Liver (tissue), 9 donors: ENCODE results near the gene PRRG4. TPM values are rescaled to one million over a fixed set of nuclear protein-coding genes. Genes with fewer than 3 reads are reported as not detected.

Experiments
- DNase-seq: peaks from one replicate; pipeline ENCODE4 v3.0.0-alpha.2; 2017; ENCODE audit warnings: low spot score
- H3K27ac ChIP-seq, 2 donors: one replicate each; pipeline ENCODE4 v1.7.0; 2013; ENCODE audit warnings: inconsistent platforms in 2 of 2, low read length in 2 of 2, control low read depth in 1 of 2, low read depth in 1 of 2, mild to moderate bottlenecking in 1 of 2
- H3K27me3 ChIP-seq, 4 donors: one replicate each; pipeline versions ENCODE4 v1.6.1 to v1.7.0; 2013; ENCODE audit warnings: low read length in 3 of 4, inconsistent platforms in 1 of 4, mild to moderate bottlenecking in 1 of 4, moderate library complexity in 1 of 4; ENCODE audit not compliant: control insufficient read depth in 4 of 4, insufficient read depth in 4 of 4
- H3K36me3 ChIP-seq, 4 donors: one replicate each; pipeline versions ENCODE4 v1.6.1 to v1.7.0; 2013; ENCODE audit warnings: low read length in 3 of 4, mild to moderate bottlenecking in 3 of 4, low read depth in 1 of 4, moderate library complexity in 1 of 4; ENCODE audit not compliant: control insufficient read depth in 4 of 4, insufficient read depth in 3 of 4
- H3K4me1 ChIP-seq, 4 donors: one replicate each; pipeline versions ENCODE4 v1.6.1 to v1.7.0; 2013; ENCODE audit warnings: low read length in 3 of 4, mild to moderate bottlenecking in 3 of 4, moderate library complexity in 1 of 4; ENCODE audit not compliant: control insufficient read depth in 4 of 4, insufficient read depth in 4 of 4
- H3K4me3 ChIP-seq, 3 donors: one replicate each; pipeline versions ENCODE4 v1.6.1 to v1.7.0; 2013; ENCODE audit warnings: low read length in 3 of 3, control low read depth in 1 of 3, low read depth in 1 of 3, mild to moderate bottlenecking in 1 of 3
- H3K9ac ChIP-seq, 2 donors: one replicate each; pipeline ENCODE4 v1.7.0; 2013; ENCODE audit warnings: low read length in 2 of 2, mild to moderate bottlenecking in 2 of 2, moderate library complexity in 2 of 2, control low read depth in 1 of 2, low read depth in 1 of 2
- H3K9me3 ChIP-seq, 4 donors: one replicate each; pipeline versions ENCODE4 v1.6.1 to v1.7.0; 2013; ENCODE audit warnings: low read length in 3 of 4; ENCODE audit not compliant: control insufficient read depth in 4 of 4
- FOXA1 ChIP-seq: IDR thresholded peaks from 2 replicates; pipeline ENCODE4 v1.6.1; 2016; ENCODE audit warnings: antibody characterized with exemption
- FOXA2 ChIP-seq: IDR thresholded peaks from 2 replicates; pipeline ENCODE4 v1.6.1; 2016; ENCODE audit warnings: antibody characterized with exemption
- HNF4A ChIP-seq, 2 donors: conservative IDR thresholded peaks; 2 replicates each; pipeline ENCODE4 v1.6.1; 2016; ENCODE audit warnings: antibody characterized with exemption in 2 of 2, mild to moderate bottlenecking in 2 of 2
- HNF4G ChIP-seq: IDR thresholded peaks from 2 replicates; pipeline ENCODE4 v1.6.1; 2016; ENCODE audit warnings: antibody characterized with exemption
- JUND ChIP-seq, 2 donors: IDR thresholded peaks; 2 replicates each; pipeline ENCODE4 v1.6.1; 2016; ENCODE audit warnings: antibody characterized with exemption in 2 of 2
- MAX ChIP-seq: IDR thresholded peaks from 2 replicates; pipeline ENCODE4 v1.6.1; 2016; ENCODE audit warnings: antibody characterized with exemption
- NR2F2 ChIP-seq: IDR thresholded peaks from 2 replicates; pipeline ENCODE4 v1.6.1; 2016; ENCODE audit warnings: antibody characterized with exemption
- RXRA ChIP-seq, 2 donors: IDR thresholded peaks; 2 replicates each; pipeline ENCODE4 v1.6.1; 2017 to 2018; ENCODE audit warnings: antibody characterized with exemption in 2 of 2, mild to moderate bottlenecking in 1 of 2
- TAF1 ChIP-seq: conservative IDR thresholded peaks from 2 replicates; pipeline ENCODE4 v1.6.1; 2016; ENCODE audit warnings: antibody characterized with exemption, mild to moderate bottlenecking
- YY1 ChIP-seq: IDR thresholded peaks from 2 replicates; pipeline ENCODE4 v1.6.1; 2016; ENCODE audit warnings: antibody characterized with exemption, mild to moderate bottlenecking
- ZBTB33 ChIP-seq: IDR thresholded peaks from 2 replicates; pipeline ENCODE4 v1.6.1; 2016; ENCODE audit warnings: antibody characterized with exemption
- WGBS: extraction: QIAGEN DNeasy Blood & Tissue Kit; methylation state at CpG from one replicate; pipeline ENCODE4 v1.1.7; 2013; 5-methylcytosine and 5-hydroxymethylcytosine counted together
- polyA plus RNA-seq, 2 donors: library from polyadenylated mRNA; stranded (reverse) in 1 of 2; unstranded in 1 of 2; fragments of 200-250 nt in 1 of 2; fragments of >200 nt in 1 of 2; fragmentation: Nextera tagmentation in 1 of 2; extraction: Ambion mirVana in 1 of 2; gene quantifications; one replicate each; pipeline versions ENCODE4 v1.2.1 to v1.2.3, GENCODE V29; 2013 to 2015
- total RNA-seq, 2 donors: library from RNA; depleted of rRNA; stranded (reverse); fragments of >200 nt; gene quantifications; one replicate each; pipeline ENCODE4 v1.2.3, GENCODE V29; 2014
- TF ChIP-seq, protein P1 (sequence below): IDR thresholded peaks from 2 replicates; pipeline ENCODE4 v1.6.1; 2016; ENCODE audit warnings: antibody characterized with exemption, mild to moderate bottlenecking
- donor health status: healthy.
- donor health status: healthy.
- donor health status: healthy.
- donor health status: healthy.
- donor health status: healthy.

Gene PRRG4
- total and polyA plus RNA-seq, 4 donors = 3.4 to 12.0 (median 5.9) TPM

DNA sequence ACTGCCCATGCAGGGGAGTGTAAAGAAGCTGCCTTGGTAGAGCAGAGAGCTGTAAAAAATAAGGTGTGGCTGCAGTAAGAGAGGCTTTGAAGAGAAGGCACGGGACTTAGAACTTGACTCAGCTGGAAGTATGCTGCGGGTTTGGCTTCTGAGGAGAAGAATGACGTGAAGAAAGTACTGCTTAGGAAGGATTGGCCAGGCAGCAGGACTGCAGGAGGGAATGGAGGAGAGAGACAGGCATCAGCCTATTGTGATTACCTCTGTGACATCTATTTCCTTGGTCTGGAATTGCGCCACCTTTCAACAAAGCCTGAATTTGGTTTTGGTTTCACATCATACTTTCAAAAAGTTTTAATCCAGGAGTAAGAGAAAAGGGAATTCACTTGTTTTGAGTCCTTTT is 22.5 kb downstream of the PRRG4 start:
- H3K4me3 ChIP-seq = no peak overlapping the region
- peaks cover 0 to 6% (median 4%) of the 10 kb centered on the region in 4 donors for H3K4me1 ChIP-seq
- WGBS = 77% methylated on average over 4 of the region's 4 CpGs
- TF ChIP-seq RXRA (IDR thresholded peaks at IDR 0.05) (no peak), HNF4G (no peak), MAX (no peak), YY1 (no peak), JUND (IDR thresholded peaks at IDR 0.05) (no peak), FOXA1 (no peak), ZBTB33 (no peak), NR2F2 (no peak), HNF4A (conservative IDR thresholded peaks at IDR 0.05) (no peak), FOXA2 (no peak), TAF1 (no peak)
- TF ChIP-seq, protein P1, sequence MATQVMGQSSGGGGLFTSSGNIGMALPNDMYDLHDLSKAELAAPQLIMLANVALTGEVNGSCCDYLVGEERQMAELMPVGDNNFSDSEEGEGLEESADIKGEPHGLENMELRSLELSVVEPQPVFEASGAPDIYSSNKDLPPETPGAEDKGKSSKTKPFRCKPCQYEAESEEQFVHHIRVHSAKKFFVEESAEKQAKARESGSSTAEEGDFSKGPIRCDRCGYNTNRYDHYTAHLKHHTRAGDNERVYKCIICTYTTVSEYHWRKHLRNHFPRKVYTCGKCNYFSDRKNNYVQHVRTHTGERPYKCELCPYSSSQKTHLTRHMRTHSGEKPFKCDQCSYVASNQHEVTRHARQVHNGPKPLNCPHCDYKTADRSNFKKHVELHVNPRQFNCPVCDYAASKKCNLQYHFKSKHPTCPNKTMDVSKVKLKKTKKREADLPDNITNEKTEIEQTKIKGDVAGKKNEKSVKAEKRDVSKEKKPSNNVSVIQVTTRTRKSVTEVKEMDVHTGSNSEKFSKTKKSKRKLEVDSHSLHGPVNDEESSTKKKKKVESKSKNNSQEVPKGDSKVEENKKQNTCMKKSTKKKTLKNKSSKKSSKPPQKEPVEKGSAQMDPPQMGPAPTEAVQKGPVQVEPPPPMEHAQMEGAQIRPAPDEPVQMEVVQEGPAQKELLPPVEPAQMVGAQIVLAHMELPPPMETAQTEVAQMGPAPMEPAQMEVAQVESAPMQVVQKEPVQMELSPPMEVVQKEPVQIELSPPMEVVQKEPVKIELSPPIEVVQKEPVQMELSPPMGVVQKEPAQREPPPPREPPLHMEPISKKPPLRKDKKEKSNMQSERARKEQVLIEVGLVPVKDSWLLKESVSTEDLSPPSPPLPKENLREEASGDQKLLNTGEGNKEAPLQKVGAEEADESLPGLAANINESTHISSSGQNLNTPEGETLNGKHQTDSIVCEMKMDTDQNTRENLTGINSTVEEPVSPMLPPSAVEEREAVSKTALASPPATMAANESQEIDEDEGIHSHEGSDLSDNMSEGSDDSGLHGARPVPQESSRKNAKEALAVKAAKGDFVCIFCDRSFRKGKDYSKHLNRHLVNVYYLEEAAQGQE = no peak
- no peaks in the 10 kb centered on the region for H3K9me3 ChIP-seq
- DNase-seq = no peak
- H3K36me3 ChIP-seq = peaks cover 1 to 9% (median 4%) of the 10 kb centered on the region in 4 donors
- H3K27ac ChIP-seq = no peak overlapping the region
- no peak overlapping the region for H3K9ac ChIP-seq
- H3K27me3 ChIP-seq = no peaks in the 10 kb centered on the region

DNA sequence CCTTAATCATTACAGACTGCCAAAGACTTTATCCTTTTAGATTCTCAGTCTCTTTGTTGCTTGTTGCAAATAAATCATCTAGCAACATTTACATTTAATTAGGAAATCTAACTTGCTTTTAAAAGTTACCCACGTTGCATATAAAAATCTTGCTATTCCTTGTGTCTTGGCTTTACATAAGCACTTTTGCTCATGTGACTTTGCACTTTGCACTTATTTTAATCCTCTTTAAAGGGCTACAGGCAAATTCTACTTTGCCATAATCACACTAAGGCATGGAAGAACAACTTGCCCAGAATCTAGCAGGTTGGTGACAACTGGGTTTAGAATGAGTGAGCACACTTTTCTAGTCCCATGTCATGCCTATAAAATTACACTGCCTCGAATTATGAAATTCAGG is 25.9 kb downstream of the PRRG4 start:
- Histone ChIP-seq H3K27me3 (no peaks in the 10 kb centered on the region), H3K27ac (no peak overlapping the region), H3K9ac (no peak overlapping the region), H3K9me3 (no peaks in the 10 kb centered on the region), H3K4me3 (no peak overlapping the region), H3K36me3 (peaks cover 0 to 5% (median 1%) of the 10 kb centered on the region in 4 donors), H3K4me1 (peaks cover 0 to 6% (median 4%) of the 10 kb centered on the region in 4 donors)
- WGBS = 57% methylated on average over 2 of the region's 2 CpGs
- DNase-seq = no peak
- TF ChIP-seq HNF4A (conservative IDR thresholded peaks at IDR 0.05) (peak in 1 of 2 donors; percentile 3), ZBTB33 (no peak)
